ENCODE results near the gene CENPP.

- TF ChIP-seq EZH2 (IDR thresholded peaks at IDR 0.05; ENCODE audit: borderline replicate concordance, low read depth, low read length, poor library complexity, severe bottlenecking), result no peak
- TF ChIP-seq CTCF (conservative IDR thresholded peaks at IDR 0.05; ENCODE audit: low read depth, low read length), result no peak
Measured at GRCh38 chr9:92616199-92616641, 290.5 kb downstream of the CENPP start.

Measured in A673 (cell line).